ENCODE measurements around the gene WNT8B.

- TF ChIP-seq, protein P1, sequence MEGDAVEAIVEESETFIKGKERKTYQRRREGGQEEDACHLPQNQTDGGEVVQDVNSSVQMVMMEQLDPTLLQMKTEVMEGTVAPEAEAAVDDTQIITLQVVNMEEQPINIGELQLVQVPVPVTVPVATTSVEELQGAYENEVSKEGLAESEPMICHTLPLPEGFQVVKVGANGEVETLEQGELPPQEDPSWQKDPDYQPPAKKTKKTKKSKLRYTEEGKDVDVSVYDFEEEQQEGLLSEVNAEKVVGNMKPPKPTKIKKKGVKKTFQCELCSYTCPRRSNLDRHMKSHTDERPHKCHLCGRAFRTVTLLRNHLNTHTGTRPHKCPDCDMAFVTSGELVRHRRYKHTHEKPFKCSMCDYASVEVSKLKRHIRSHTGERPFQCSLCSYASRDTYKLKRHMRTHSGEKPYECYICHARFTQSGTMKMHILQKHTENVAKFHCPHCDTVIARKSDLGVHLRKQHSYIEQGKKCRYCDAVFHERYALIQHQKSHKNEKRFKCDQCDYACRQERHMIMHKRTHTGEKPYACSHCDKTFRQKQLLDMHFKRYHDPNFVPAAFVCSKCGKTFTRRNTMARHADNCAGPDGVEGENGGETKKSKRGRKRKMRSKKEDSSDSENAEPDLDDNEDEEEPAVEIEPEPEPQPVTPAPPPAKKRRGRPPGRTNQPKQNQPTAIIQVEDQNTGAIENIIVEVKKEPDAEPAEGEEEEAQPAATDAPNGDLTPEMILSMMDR (IDR thresholded peaks at IDR 0.05): no peak
- no peak for TF ChIP-seq POLR2A (IDR thresholded peaks at IDR 0.05)
- TF ChIP-seq POLR2AphosphoS5 (IDR thresholded peaks at IDR 0.05): no peak
These were observed 26.6 kb upstream of the WNT8B start for GRCh38 chr10:100436255-100436654.

Data from gastroesophageal sphincter (tissue), 3 donors.